Measurements from ENCODE around the gene FER.
"Not testable (repeated sequence)": the region's sequence is repeated elsewhere in the genome, so short reads cannot be mapped to it uniquely, and the experiment has no call there.

FER gene

GRCh38 chr5:108753331-108753730 is 5.6 kb downstream of the FER start:
- no peaks in the 10 kb centered on the region for H3K36me3 ChIP-seq (ENCODE audit: insufficient read depth, low read length)
- H3K4me1 ChIP-seq (ENCODE audit: insufficient read depth, low read length) = peaks cover 11% of the 10 kb centered on the region
- no peaks in the 10 kb centered on the region for H3K27me3 ChIP-seq (ENCODE audit: insufficient read depth, low read length)
- no peaks in the 10 kb centered on the region for H3K9me3 ChIP-seq (ENCODE audit: low read length)
- no peak overlapping the region for H3K4me3 ChIP-seq (ENCODE audit: low read length)
- H2AFZ ChIP-seq (ENCODE audit: low read depth, low read length) = no peak overlapping the region

- H2AFZ ChIP-seq (ENCODE audit: low read depth, low read length) = no peak overlapping the region
- H3K9me3 ChIP-seq (ENCODE audit: low read length) = no peaks in the 10 kb centered on the region
- no peaks in the 10 kb centered on the region for H3K27me3 ChIP-seq (ENCODE audit: insufficient read depth, low read length)
- no peaks in the 10 kb centered on the region for H3K36me3 ChIP-seq (ENCODE audit: insufficient read depth, low read length)
- H3K4me3 ChIP-seq (ENCODE audit: low read length) = no peak overlapping the region
- H3K4me1 ChIP-seq (ENCODE audit: insufficient read depth, low read length) = peaks cover 11% of the 10 kb centered on the region
Measured at GRCh38 chr5:108753877-108754276, 6.2 kb downstream of the FER start.

GRCh38 chr5:108760512-108760911 is 12.8 kb downstream of the FER start:
- no peak overlapping the region for H3K4me3 ChIP-seq (ENCODE audit: low read length)
- peaks cover 9% of the 10 kb centered on the region for H3K9me3 ChIP-seq (ENCODE audit: low read length)
- H3K36me3 ChIP-seq (ENCODE audit: insufficient read depth, low read length) = no peaks in the 10 kb centered on the region
- H2AFZ ChIP-seq (ENCODE audit: low read depth, low read length) = no peak overlapping the region
- peaks cover 3% of the 10 kb centered on the region for H3K4me1 ChIP-seq (ENCODE audit: insufficient read depth, low read length)
- H3K27me3 ChIP-seq (ENCODE audit: insufficient read depth, low read length) = no peaks in the 10 kb centered on the region

GRCh38 chr5:108762660-108763059 is 15.0 kb downstream of the FER start:
- Histone ChIP-seq H3K4me3 (ENCODE audit: low read length) (no peak overlapping the region), H2AFZ (ENCODE audit: low read depth, low read length) (no peak overlapping the region), H3K36me3 (ENCODE audit: insufficient read depth, low read length) (no peaks in the 10 kb centered on the region), H3K4me1 (ENCODE audit: insufficient read depth, low read length) (no peaks in the 10 kb centered on the region), H3K27me3 (ENCODE audit: insufficient read depth, low read length) (no peaks in the 10 kb centered on the region), H3K9me3 (ENCODE audit: low read length) (peaks cover 9% of the 10 kb centered on the region)

- H3K4me1 ChIP-seq (ENCODE audit: insufficient read depth, low read length) = no peaks in the 10 kb centered on the region
- H3K4me3 ChIP-seq (ENCODE audit: low read length) = no peak overlapping the region
- H3K9me3 ChIP-seq (ENCODE audit: low read length) = peaks cover 9% of the 10 kb centered on the region
- H3K36me3 ChIP-seq (ENCODE audit: insufficient read depth, low read length) = no peaks in the 10 kb centered on the region
- H2AFZ ChIP-seq (ENCODE audit: low read depth, low read length) = no peak overlapping the region
- no peaks in the 10 kb centered on the region for H3K27me3 ChIP-seq (ENCODE audit: insufficient read depth, low read length)
Measured at GRCh38 chr5:108763222-108763916, 15.7 kb downstream of the FER start.

- Histone ChIP-seq H3K4me3 (ENCODE audit: low read length) (no peak overlapping the region), H3K27me3 (ENCODE audit: insufficient read depth, low read length) (no peaks in the 10 kb centered on the region), H3K36me3 (ENCODE audit: insufficient read depth, low read length) (no peaks in the 10 kb centered on the region), H3K9me3 (ENCODE audit: low read length) (no peaks in the 10 kb centered on the region), H2AFZ (ENCODE audit: low read depth, low read length) (no peak overlapping the region), H3K4me1 (ENCODE audit: insufficient read depth, low read length) (no peaks in the 10 kb centered on the region)
Measured at GRCh38 chr5:108765647-108766046, 17.9 kb downstream of the FER start.

GRCh38 chr5:108766916-108767315 is 19.2 kb downstream of the FER start:
- H3K9me3 ChIP-seq (ENCODE audit: low read length); H3K4me1 ChIP-seq (ENCODE audit: insufficient read depth, low read length); H3K36me3 ChIP-seq (ENCODE audit: insufficient read depth, low read length); H3K27me3 ChIP-seq (ENCODE audit: insufficient read depth, low read length); H3K4me3 ChIP-seq (ENCODE audit: low read length); H2AFZ ChIP-seq (ENCODE audit: low read depth, low read length): not testable (repeated sequence)

- Histone ChIP-seq H3K9me3 (ENCODE audit: low read length) (peaks cover 3% of the 10 kb centered on the region), H3K27me3 (ENCODE audit: insufficient read depth, low read length) (no peaks in the 10 kb centered on the region), H3K36me3 (ENCODE audit: insufficient read depth, low read length) (peaks cover 3% of the 10 kb centered on the region)
Measured at GRCh38 chr5:108769352-108769751, 21.7 kb downstream of the FER start.

GRCh38 chr5:108772626-108773025 is 24.9 kb downstream of the FER start:
- H3K4me3 ChIP-seq (ENCODE audit: low read length) = no peak overlapping the region
- no peaks in the 10 kb centered on the region for H3K27me3 ChIP-seq (ENCODE audit: insufficient read depth, low read length)
- H2AFZ ChIP-seq (ENCODE audit: low read depth, low read length) = no peak overlapping the region
- peaks cover 3% of the 10 kb centered on the region for H3K36me3 ChIP-seq (ENCODE audit: insufficient read depth, low read length)
- H3K9me3 ChIP-seq (ENCODE audit: low read length) = peaks cover 3% of the 10 kb centered on the region
- H3K4me1 ChIP-seq (ENCODE audit: insufficient read depth, low read length) = no peaks in the 10 kb centered on the region

More at GRCh38 chr5:108769352-108769751, 21.7 kb downstream of the FER start:
- H3K4me1 ChIP-seq (ENCODE audit: insufficient read depth, low read length) = no peaks in the 10 kb centered on the region
- no peak overlapping the region for H3K4me3 ChIP-seq (ENCODE audit: low read length)
- H2AFZ ChIP-seq (ENCODE audit: low read depth, low read length) = no peak overlapping the region

GRCh38 chr5:108773330-108773729 is 25.6 kb downstream of the FER start:
- peaks cover 3% of the 10 kb centered on the region for H3K36me3 ChIP-seq (ENCODE audit: insufficient read depth, low read length)
- H3K27me3 ChIP-seq (ENCODE audit: insufficient read depth, low read length) = no peaks in the 10 kb centered on the region
- H3K4me3 ChIP-seq (ENCODE audit: low read length) = no peak overlapping the region

GRCh38 chr5:108774079-108774478 is 26.4 kb downstream of the FER start:
- not testable (repeated sequence) for H3K9me3 ChIP-seq (ENCODE audit: low read length); H3K4me1 ChIP-seq (ENCODE audit: insufficient read depth, low read length); H3K27me3 ChIP-seq (ENCODE audit: insufficient read depth, low read length); H2AFZ ChIP-seq (ENCODE audit: low read depth, low read length); H3K4me3 ChIP-seq (ENCODE audit: low read length); H3K36me3 ChIP-seq (ENCODE audit: insufficient read depth, low read length)

More at GRCh38 chr5:108773330-108773729, 25.6 kb downstream of the FER start:
- H3K4me1 ChIP-seq (ENCODE audit: insufficient read depth, low read length) = no peaks in the 10 kb centered on the region
- H3K9me3 ChIP-seq (ENCODE audit: low read length) = peaks cover 3% of the 10 kb centered on the region
- H2AFZ ChIP-seq (ENCODE audit: low read depth, low read length) = no peak overlapping the region

- not testable (repeated sequence) for H3K4me1 ChIP-seq (ENCODE audit: insufficient read depth, low read length); H3K36me3 ChIP-seq (ENCODE audit: insufficient read depth, low read length); H3K9me3 ChIP-seq (ENCODE audit: low read length); H3K27me3 ChIP-seq (ENCODE audit: insufficient read depth, low read length); H3K4me3 ChIP-seq (ENCODE audit: low read length); H2AFZ ChIP-seq (ENCODE audit: low read depth, low read length)
Measured at GRCh38 chr5:108777582-108777981, 29.9 kb downstream of the FER start.

- peaks cover 13% of the 10 kb centered on the region for H3K9me3 ChIP-seq (ENCODE audit: low read length)
- H3K36me3 ChIP-seq (ENCODE audit: insufficient read depth, low read length) = not testable (repeated sequence)
Measured at GRCh38 chr5:108784577-108784976, 36.9 kb downstream of the FER start.

More at GRCh38 chr5:108784577-108784976, 36.9 kb downstream of the FER start:
- H3K4me3 ChIP-seq (ENCODE audit: low read length); H2AFZ ChIP-seq (ENCODE audit: low read depth, low read length); H3K27me3 ChIP-seq (ENCODE audit: insufficient read depth, low read length); H3K4me1 ChIP-seq (ENCODE audit: insufficient read depth, low read length): not testable (repeated sequence)
